Erythroblast (primary cell): ENCODE measurements around the gene C1orf198.

Experiments
- GATA1 ChIP-seq: IDR thresholded peaks from 2 replicates; pipeline ENCODE4 v1.6.1; 2011; ENCODE audit warnings: low read depth, mild to moderate bottlenecking, control low read depth, low read length, moderate library complexity
- POLR2A ChIP-seq: IDR thresholded peaks from 2 replicates; pipeline ENCODE4 v1.6.1; 2011; ENCODE audit warnings: mild to moderate bottlenecking, low read length

DNA sequence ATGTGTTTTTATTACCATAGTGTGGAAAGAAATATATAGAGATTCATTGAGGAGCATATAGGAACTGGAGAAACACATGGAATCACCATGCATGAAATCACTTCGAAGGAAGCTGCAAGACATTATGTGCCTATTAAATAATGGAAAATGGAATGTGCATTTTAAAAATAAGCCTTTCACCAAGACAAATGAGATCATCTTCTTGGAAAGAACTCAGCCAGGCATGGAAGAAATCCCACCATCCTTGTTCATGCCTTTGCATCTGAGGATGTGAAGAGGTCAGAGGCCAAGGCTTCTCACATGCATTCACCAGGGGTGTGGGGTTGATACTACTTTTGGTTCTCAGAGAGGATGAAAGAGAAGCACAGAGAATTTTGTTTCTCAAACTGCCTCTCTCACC, 50.0 kb downstream of the C1orf198 start:
- no peak for TF ChIP-seq POLR2A
- no peak for TF ChIP-seq GATA1
